HCT116 (cell line): ENCODE data around the gene MMP17. TPM values are rescaled to one million over a fixed set of nuclear protein-coding genes. Genes with fewer than 3 reads are reported as not detected.

Source experiments
- ATAC-seq: fragments of 200-7000 bp; cut with Tn5 transposase; 2 replicates; pipeline ENCODE4 v1.9.1; 2020; ENCODE audit warnings: mild to moderate bottlenecking, moderate library complexity
- BruUV-seq: library from RNA; stranded (reverse); fragments of 400-500 nt; replicated peaks from 2 replicates; lab custom pipeline; 2021; lab: Mats Ljungman, UMichigan
- CTCF ChIA-PET: fragments of 300-600 bp; sonication (Branson Sonifier 250); formaldehyde crosslinking; loops from one replicate; lab custom pipeline; 2021; ENCODE audit warnings: antibody characterized with exemption; lab: Charles Lee
- POLR2A ChIA-PET: fragments of 300-600, 350-600 bp; sonication (Branson Sonifier 250); formaldehyde crosslinking; loops from one replicate; lab custom pipeline; 2021; ENCODE audit warnings: antibody characterized with exemption; lab: Charles Lee
- RAD21 ChIA-PET, 2 experiments: fragments of 300-600 bp; sonication (Branson Sonifier 250); formaldehyde crosslinking; loops; one replicate each; lab custom pipeline; 2023; ENCODE audit warnings: low total read pairs in 2 of 2; ENCODE audit not compliant: uncharacterized antibody in 2 of 2, unreplicated experiment in 2 of 2, low non-redundant PET in 1 of 2; lab: Charles Lee
- DNase-seq: peaks from one replicate; pipeline ENCODE4 v3.0.0-alpha.2; 2010; ENCODE audit warnings: low read depth, low spot score
- H2AFZ ChIP-seq: fragments of 200-600 bp; shearing (Covaris generic), sonication (generic); 2 replicates; pipeline ENCODE4 v1.6.1; 2017; ENCODE audit warnings: low read depth, mixed run types, mixed read lengths, antibody characterized with exemption, low read length; ENCODE audit not compliant: poor library complexity, severe bottlenecking
- H3K27ac ChIP-seq: 2 replicates; pipeline ENCODE4 v1.5.1; 2012; ENCODE audit warnings: low read depth, low read length
- H3K27me3 ChIP-seq: fragments of 200-600 bp; sonication (generic); 2 replicates; pipeline ENCODE4 v1.6.1; 2016; ENCODE audit warnings: mixed run types, low read length, mixed read lengths; ENCODE audit not compliant: insufficient read depth
- H3K36me3 ChIP-seq, 2 experiments: fragments of 200-500 bp in 1 of 2; fragments of 200-600 bp in 1 of 2; sonication (Bioruptor generic) in 1 of 2; sonication (generic) in 1 of 2; 2 replicates each; pipeline versions ENCODE4 v1.5.1 to v1.6.1; 2014 to 2016; ENCODE audit warnings: low read length in 2 of 2, inconsistent platforms in 1 of 2, mixed read lengths in 1 of 2, mixed run types in 1 of 2; ENCODE audit not compliant: insufficient read depth in 2 of 2, control insufficient read depth in 1 of 2
- H3K4me1 ChIP-seq, 2 experiments: fragments of 200-600 bp in 1 of 2; sonication (generic) in 1 of 2; 2 replicates each; pipeline versions ENCODE4 v1.5.1 to v1.6.1; 2012 to 2017; ENCODE audit warnings: low read length in 2 of 2, inconsistent platforms in 1 of 2, mild to moderate bottlenecking in 1 of 2, mixed read lengths in 1 of 2, mixed run types in 1 of 2, moderate library complexity in 1 of 2; ENCODE audit not compliant: insufficient read depth in 2 of 2, control insufficient read depth in 1 of 2
- H3K4me2 ChIP-seq: fragments of 200-600 bp; sonication (generic); 2 replicates; pipeline ENCODE4 v1.6.1; 2017; ENCODE audit warnings: mixed run types, low read length, mixed read lengths
- H3K4me3 ChIP-seq, 2 experiments: fragments of 200-600 bp in 1 of 2; sonication (generic) in 1 of 2; replicated peaks in 1 of 2; 2 replicates each; pipeline ENCODE4 v1.5.1; 2011 to 2016; ENCODE audit warnings: low read length in 2 of 2, control low read depth in 1 of 2, low read depth in 1 of 2, mild to moderate bottlenecking in 1 of 2, mixed read lengths in 1 of 2, mixed run types in 1 of 2
- H3K79me2 ChIP-seq: fragments of 200-600 bp; sonication (generic); 2 replicates; pipeline ENCODE4 v1.6.1; 2017; ENCODE audit warnings: mild to moderate bottlenecking, mixed run types, low read length, moderate library complexity, mixed read lengths; ENCODE audit not compliant: insufficient read depth
- H3K9ac ChIP-seq: fragments of 200-600 bp; sonication (generic); 2 replicates; pipeline ENCODE4 v1.6.1; 2016; ENCODE audit warnings: low read length, mixed read lengths
- H3K9me2 ChIP-seq: fragments of 200-600 bp; sonication (generic), shearing (Covaris generic); 2 replicates; pipeline ENCODE4 v1.6.1; 2017; ENCODE audit warnings: mixed run types, mild to moderate bottlenecking, moderate library complexity; ENCODE audit not compliant: insufficient read depth
- H3K9me3 ChIP-seq, 2 experiments: fragments of 200-500 bp in 1 of 2; fragments of 200-600 bp in 1 of 2; sonication (Bioruptor generic) in 1 of 2; sonication (generic) in 1 of 2; 2 replicates each; pipeline ENCODE4 v1.6.1; 2014 to 2017; ENCODE audit warnings: low read length in 2 of 2, mixed read lengths in 2 of 2, inconsistent platforms in 1 of 2, low read depth in 1 of 2, mild to moderate bottlenecking in 1 of 2, mixed run types in 1 of 2, moderate library complexity in 1 of 2; ENCODE audit not compliant: control insufficient read depth in 1 of 2, insufficient read depth in 1 of 2
- H4K20me1 ChIP-seq: fragments of 200-600 bp; sonication (generic), shearing (Covaris generic); 2 replicates; pipeline ENCODE4 v1.6.1; 2017; ENCODE audit warnings: mixed run types, mild to moderate bottlenecking, moderate library complexity; ENCODE audit not compliant: insufficient read depth
- CBX3 ChIP-seq: IDR thresholded peaks from 2 replicates; pipeline ENCODE4 v1.6.1; 2012; ENCODE audit warnings: low read depth
- CEBPB ChIP-seq: IDR thresholded peaks from 2 replicates; pipeline ENCODE4 v1.6.1; 2012; ENCODE audit warnings: low read depth
- ELF1 ChIP-seq: IDR thresholded peaks from 2 replicates; pipeline ENCODE4 v1.6.1; 2012; ENCODE audit warnings: low read depth, borderline replicate concordance
- EZH2phosphoT487 ChIP-seq: fragments of 200-600 bp; IDR thresholded peaks from 2 replicates; pipeline ENCODE4 v1.6.1; 2018; ENCODE audit warnings: antibody characterized with exemption, borderline replicate concordance
- JUND ChIP-seq: IDR thresholded peaks from 2 replicates; pipeline ENCODE4 v1.6.1; 2012
- POLR2A ChIP-seq: IDR thresholded peaks from 2 replicates; pipeline ENCODE4 v1.7.0; 2011; ENCODE audit warnings: borderline replicate concordance; ENCODE audit not compliant: insufficient read depth, insufficient read length; ENCODE audit errors: extremely low read depth
- REST ChIP-seq: IDR thresholded peaks from 2 replicates; pipeline ENCODE4 v1.6.1; 2012; ENCODE audit warnings: low read depth
- SP1 ChIP-seq: IDR thresholded peaks from 2 replicates; pipeline ENCODE4 v1.6.1; 2012; ENCODE audit warnings: low read depth
- TCF7L2 ChIP-seq: IDR thresholded peaks from 2 replicates; pipeline ENCODE4 v1.7.0; 2011; ENCODE audit warnings: borderline replicate concordance, inconsistent platforms; ENCODE audit not compliant: insufficient read depth, insufficient read length; ENCODE audit errors: extremely low read depth
- ZBTB33 ChIP-seq: IDR thresholded peaks from 2 replicates; pipeline ENCODE4 v1.6.1; 2011; ENCODE audit warnings: mild to moderate bottlenecking, low read length, moderate library complexity; ENCODE audit not compliant: insufficient replicate concordance; ENCODE audit errors: extremely low read depth
- intact Hi-C: fragments of 100-400 bp; cut with micrococcal nuclease; formaldehyde crosslinking; loops from 2 replicates; pipeline ENCODE4 v1.10.0; 2022
- total RNA-seq: library from RNA; stranded (reverse); gene quantifications from one replicate; pipeline ENCODE4 v1.2.1, GENCODE V29; 2021; ENCODE audit not compliant: unreplicated experiment

MMP17 gene
- total RNA-seq, 1 experiment from 2014 or later: 14.3 TPM

- no peaks in the 10 kb centered on the region for H3K9me3 ChIP-seq
- POLR2A ChIA-PET: no interaction called here
- DNase-seq (no peak), ATAC-seq (no peak)
- no peak overlapping the region for H2AFZ ChIP-seq
- intact Hi-C loops: loop anchor here (5.0 kb wide), 1 partner anchor 1064 kb away; no protein-coding TSS in a partner anchor
- no peak overlapping the region for H3K4me2 ChIP-seq
- no peak for TF ChIP-seq CBX3
- no peak for TF ChIP-seq REST
- TF ChIP-seq EZH2phosphoT487: no peak
- no peak for TF ChIP-seq JUND
- no peak for TF ChIP-seq SP1
- no peak for TF ChIP-seq ZBTB33
- TF ChIP-seq ELF1: no peak
- no peak for TF ChIP-seq CEBPB
- TF ChIP-seq POLR2A: no peak
- no peak for TF ChIP-seq TCF7L2
- no peaks in the 10 kb centered on the region for H3K36me3 ChIP-seq
- BruUV-seq: no TSS peak
- peaks cover 5% of the 10 kb centered on the region; the same call in 1 of the 2 replicates for H3K79me2 ChIP-seq
- no peaks in the 10 kb centered on the region for H3K27me3 ChIP-seq
- H3K4me3 ChIP-seq: no peak overlapping the region
- H3K9ac ChIP-seq: no peak overlapping the region
- H3K4me1 ChIP-seq: peaks cover 12 to 20% of the 10 kb centered on the region in 2 experiments; a peak in 3 of 4 replicates
- H4K20me1 ChIP-seq: no peaks in the 10 kb centered on the region
- CTCF ChIA-PET: interaction anchor here (1.5 kb wide), 1 partner anchor 371 kb away, joined by 4 read pairs; no protein-coding TSS in a partner anchor
- H3K27ac ChIP-seq: no peak overlapping the region
- no peaks in the 10 kb centered on the region for H3K9me2 ChIP-seq
- RAD21 ChIA-PET: no interaction called here
Observed at GRCh38 chr12:131826097-131826928, 1.9 kb upstream of the MMP17 start.
